GM21529 (cell line): ENCODE measurements around the gene NUP210L.

Experiments used
- ATAC-seq: cut with Tn5 transposase; IDR thresholded peaks from one replicate; pipeline ENCODE4 v1.9.1; 2021; ENCODE audit not compliant: unreplicated experiment

Gene NUP210L

GRCh38 chr1:153968000-153968363 is 186.9 kb downstream of the NUP210L start:
- ATAC-seq: no peak

- peak; percentile 72 for ATAC-seq
These were observed 187.5 kb downstream of the NUP210L start, which contains the start of gene CREB3L4 for GRCh38 chr1:153967107-153967999. CREB3L4 (plus strand) TSS chr1:153967902; CDS start chr1:153968526, 624 bp downstream.

GRCh38 chr1:153963850-153964331 is 191.0 kb downstream of the NUP210L start:
- no peak for ATAC-seq

DNA sequence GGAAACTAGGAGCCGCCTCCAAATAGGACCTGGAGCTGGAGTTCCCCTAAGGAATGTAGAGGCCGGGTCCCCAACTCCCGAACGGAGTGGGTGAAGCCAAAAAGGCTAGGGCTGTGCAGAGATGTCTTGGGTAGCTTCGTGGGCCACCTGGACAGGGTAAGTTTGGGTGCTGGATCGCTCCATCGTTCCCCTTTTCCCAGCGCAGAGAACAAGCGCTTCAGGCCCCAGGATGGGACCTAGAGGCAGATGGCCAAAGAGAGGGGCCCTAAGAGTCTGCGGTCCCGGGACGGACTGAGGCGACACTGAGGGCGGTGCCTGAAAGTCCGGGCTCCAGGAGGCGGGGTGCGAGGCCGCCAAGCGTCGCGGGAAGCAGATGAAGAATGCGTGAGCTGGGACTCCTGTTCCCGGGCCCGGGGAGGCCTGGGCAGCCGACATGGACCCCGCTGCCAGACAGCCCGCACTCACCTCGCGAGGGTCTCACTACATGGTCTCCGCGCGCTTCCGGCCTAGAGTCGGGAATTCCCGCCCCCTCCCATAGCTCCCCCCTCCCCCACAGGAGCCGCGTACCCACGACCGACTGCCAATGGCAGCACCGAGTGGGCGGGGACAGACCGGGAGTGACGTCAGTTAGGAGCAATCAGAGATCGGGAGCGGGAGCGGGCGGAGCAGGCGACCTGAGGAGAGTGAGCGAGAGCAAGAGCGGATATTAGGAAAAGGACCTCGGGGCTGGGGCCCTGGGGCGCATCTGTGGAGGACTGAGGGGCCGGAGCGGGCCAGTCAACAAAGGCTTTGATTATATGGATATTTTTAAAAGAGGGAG is 191.6 kb downstream of the NUP210L start, which contains the start of gene SLC39A1:
SLC39A1 (minus strand) TSS at position 508 of the 820 bp plus-strand sequence. CDS start 822 bp downstream, outside the sequence.
- ATAC-seq: peak; percentile 48

DNA sequence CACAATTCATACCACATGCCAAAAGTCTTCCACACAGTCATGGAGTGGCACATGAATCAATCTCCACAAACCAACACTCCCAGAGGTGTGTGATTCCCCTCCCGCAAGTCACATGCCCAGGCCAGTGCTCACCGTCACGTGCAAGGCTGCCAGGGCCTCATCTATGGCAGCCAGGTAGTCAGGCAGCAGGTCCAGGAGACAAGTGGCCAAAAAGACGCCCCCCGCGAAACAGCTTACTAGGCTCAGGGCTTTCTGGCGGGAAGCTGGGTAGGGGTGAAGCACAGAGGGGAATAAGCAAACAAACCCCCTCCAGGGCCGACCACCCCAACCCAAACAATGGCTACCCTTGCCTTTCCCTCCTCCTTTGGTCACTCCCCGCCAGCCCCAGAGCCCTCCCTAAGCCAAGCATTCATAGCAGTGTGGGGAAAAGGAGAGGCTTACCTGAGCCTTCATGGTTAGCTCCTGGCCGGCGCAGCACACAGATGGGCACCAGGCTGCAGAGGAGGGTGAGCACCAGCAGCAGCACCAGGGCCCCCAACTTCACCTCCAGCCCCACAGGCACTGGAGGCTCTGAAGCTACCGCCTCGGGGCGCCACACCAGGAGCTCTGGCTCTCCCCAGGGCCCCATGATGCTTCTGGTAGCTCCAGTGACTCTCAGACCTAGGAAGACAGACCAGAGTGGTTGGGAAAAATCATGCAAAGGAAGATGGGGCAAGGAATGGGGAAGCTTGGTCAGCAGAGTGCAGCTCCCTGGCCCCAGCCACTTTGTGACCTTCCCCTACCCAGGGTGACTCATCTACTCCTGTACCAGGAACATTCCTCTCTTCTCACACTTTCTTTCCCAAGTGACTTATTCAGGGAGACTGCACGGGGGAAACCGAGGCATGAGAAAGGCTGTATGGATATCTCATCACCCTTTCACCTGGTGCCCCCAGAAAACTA is 192.5 kb downstream of the NUP210L start:
- no peak for ATAC-seq

DNA sequence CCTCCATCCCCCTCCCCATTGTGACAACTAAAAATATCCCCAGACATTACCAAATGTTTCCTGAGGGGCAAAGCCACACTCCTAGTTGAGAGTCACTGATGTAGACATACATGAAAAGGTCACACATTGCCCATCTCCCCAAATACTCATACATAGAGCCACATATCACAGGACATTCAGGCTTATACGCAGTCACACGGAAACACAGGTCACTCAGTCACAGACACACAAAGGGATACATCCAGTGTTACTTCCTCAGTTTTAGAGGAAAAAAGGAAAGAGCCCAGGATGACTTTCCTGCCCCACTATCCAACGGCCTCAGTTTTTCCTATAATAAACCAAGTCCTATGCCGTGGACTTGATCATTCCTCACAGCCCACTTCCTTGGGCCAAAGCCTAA is 193.5 kb downstream of the NUP210L start:
- no peak for ATAC-seq

DNA sequence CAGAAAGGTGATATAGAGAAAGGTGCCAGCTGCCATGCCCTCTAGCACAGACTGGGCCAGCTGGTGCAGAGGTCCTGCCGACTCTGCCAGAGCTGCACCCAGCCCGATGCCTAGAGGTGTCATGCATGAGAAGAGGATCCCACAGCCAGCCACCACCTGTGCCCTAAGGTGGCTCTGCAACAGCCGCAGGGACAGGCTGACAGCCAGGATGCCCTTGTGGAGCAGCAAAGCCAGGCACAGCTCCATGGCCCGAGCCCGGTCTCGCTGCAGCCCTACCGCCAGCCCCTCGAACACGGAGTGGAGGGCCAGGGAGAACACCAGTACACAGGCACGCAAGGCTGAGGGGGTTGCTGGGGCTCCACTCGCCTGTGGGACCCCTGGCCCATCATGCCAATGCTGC is 194.7 kb downstream of the NUP210L start:
- no peak for ATAC-seq

DNA sequence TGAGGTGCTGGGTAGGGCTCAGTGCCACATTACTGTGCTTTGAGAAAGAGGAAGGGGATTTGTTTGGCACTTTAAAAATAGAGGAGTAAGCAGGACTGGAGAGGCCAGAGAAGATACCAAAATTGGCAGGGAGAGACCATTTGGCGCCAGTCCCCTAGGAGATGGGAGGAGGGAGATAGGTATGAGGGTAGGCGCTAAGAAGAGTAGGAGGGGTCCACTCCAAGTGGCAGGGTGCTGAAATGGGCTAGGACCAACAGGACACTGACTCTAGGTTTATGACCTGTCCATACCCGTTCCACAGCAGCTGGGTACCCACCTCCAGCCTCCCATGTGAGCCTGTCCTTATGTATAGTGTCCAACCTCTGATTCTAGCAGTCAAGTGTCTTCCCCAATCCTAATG is 195.4 kb downstream of the NUP210L start:
- no peak for ATAC-seq

- ATAC-seq: no peak
These were observed 196.0 kb downstream of the NUP210L start for GRCh38 chr1:153958961-153959260.

GRCh38 chr1:153958111-153958960 is 196.5 kb downstream of the NUP210L start, which contains the start of gene CRTC2:
CRTC2 (minus strand) TSS chr1:153958612; CDS start chr1:153958497, 115 bp downstream.
- ATAC-seq: peak; percentile 68

DNA sequence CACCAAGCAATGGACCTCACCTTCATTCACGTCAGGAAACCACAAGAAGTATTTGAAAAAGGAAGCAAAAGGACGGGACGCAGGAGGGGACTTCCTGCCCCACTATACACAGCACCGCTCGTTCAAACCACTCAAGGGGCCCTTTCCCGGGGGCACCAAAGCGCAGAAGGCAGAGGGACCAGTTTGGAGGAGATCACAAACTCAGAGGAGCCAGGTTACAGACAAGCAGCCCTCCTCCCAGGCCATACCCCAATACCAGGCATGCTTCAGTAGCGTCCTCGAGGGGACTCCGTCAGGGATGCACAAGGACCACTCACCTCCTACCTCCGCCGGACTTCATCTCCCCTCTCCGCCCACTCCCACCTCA is 197.1 kb downstream of the NUP210L start:
- ATAC-seq: no peak

DNA sequence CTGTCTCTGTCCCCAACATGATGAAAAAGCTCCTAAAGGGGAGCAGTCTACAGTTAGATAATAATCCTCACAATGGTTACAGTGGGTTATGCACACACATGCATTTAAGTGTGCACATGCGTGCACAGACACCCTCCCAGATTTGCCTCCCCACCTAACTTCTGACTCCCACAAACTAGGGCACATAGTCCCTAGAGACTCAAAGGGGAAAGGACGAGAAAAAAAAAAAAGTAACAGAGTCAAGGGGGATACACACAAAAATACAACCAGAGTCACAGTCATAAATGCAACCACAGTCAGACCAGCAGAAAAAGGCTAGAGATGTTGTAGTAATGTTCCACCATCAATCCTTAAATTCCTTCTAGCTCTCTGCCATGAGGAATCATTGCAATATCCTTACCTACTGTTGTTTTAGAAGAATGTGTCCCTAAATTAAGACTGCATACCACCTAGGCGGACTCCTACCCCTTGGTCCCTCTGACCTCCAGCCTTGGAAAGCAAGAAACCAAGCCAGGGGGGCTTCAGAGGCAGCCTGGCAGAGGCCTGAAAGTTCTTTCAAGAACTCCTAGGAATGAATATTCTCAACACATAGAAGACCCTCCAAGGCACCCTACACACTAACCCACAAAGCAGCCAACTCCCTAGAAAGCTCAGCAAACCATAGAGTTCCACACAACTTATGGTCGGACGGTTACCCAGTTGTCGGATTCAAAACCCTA is 197.7 kb downstream of the NUP210L start:
- no peak for ATAC-seq

DNA sequence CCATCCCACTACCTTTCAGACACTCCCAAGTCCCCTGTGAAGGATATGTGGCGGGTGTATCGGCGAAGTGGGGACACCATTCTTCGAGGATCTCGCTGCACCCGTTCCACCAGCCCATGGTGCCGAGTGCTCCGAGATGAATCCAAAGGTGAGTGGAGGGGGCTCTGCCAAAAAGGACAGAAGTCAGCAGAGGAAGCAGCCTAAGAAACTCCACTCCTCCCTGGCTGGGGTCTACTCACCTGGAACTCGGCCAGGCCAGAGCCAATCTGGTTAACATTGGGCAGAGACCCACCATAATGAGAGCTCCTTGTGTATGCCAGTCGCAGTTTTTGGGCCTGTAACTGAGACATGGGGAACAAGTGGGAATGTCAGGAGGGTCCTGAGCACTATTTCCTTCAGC is 200.0 kb downstream of the NUP210L start:
- ATAC-seq: no peak

DNA sequence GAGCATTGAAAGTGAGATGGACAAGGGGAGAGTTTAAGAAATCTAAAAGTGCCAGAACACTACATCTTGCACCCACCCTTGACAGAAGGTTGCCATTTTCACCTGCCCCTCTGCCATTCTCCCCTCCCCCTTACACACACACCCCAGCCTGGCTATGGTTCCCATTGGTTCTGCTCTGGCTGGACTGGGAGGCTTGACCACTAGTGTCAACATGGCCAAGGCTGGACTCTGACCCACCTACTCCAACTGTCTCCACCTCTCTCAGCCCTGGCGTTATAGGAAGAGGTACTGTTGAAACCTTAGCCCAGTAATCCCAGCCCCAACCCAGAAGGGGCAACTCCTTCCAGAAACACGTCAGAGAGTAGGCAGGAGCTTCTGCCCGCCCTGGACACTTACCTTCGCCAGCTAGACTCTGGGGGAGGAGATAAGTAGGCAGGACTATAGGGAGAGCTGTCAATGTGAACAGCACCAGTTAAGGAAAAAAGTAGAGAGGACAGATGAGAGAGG is 201.0 kb downstream of the NUP210L start:
- ATAC-seq: no peak

- ATAC-seq: no peak
These were observed 203.1 kb downstream of the NUP210L start for GRCh38 chr1:153951801-153952200.

- ATAC-seq: no peak
These were observed 203.7 kb downstream of the NUP210L start for GRCh38 chr1:153951183-153951582.

- peak; percentile 66 for ATAC-seq
These were observed 208.1 kb downstream of the NUP210L start, which contains the start of gene DENND4B for GRCh38 chr1:153946622-153947241. DENND4B (minus strand) TSS chr1:153946718; CDS start chr1:153944374, 2,344 bp downstream.
